GM19397 (cell line): ENCODE results near the gene F12.
"Not testable (repeated sequence)": the region's sequence is repeated elsewhere in the genome, so short reads cannot be mapped to it uniquely, and the experiment has no call there.

Experiments
- ATAC-seq: cut with Tn5 transposase; IDR thresholded peaks from one replicate; pipeline ENCODE4 v1.9.1; 2021; ENCODE audit warnings: mild to moderate bottlenecking, moderate library complexity; ENCODE audit not compliant: unreplicated experiment

F12 gene

DNA sequence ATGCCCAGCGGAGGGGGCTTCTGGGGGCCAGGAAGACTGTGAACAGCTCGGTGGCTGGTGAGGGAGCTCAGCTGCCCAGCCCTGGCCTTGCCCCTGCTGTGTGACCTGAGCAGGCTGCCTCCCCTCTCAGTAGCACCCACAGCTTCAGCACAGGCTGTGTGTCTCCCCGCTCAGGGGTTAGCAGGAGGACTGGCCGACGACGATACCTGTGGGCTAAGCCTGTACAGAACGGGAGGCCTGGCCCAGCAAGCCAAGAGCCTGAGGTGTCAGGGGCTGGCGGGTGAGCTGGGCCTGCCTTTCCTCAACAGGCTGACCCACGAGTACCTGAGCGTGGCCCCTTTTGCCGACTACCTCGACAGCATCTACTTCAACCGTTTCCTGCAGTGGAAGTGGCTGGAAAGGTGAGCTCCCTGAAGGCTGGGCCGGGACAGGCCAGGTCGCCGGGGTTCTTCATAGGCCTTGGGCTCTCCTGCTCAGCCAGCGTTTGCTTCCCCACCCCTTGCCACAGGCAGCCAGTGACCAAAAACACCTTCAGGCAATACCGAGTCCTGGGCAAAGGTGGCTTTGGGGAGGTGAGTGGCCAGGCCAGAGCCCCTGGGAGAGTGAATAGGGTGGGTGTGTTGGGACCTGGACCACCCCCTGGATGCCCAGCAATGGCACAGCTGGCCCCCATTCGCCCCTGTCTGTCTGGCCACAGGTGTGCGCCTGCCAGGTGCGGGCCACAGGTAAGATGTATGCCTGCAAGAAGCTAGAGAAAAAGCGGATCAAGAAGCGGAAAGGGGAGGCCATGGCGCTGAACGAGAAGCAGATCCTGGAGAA, 23.7 kb upstream of the F12 start:
- ATAC-seq: no peak

DNA sequence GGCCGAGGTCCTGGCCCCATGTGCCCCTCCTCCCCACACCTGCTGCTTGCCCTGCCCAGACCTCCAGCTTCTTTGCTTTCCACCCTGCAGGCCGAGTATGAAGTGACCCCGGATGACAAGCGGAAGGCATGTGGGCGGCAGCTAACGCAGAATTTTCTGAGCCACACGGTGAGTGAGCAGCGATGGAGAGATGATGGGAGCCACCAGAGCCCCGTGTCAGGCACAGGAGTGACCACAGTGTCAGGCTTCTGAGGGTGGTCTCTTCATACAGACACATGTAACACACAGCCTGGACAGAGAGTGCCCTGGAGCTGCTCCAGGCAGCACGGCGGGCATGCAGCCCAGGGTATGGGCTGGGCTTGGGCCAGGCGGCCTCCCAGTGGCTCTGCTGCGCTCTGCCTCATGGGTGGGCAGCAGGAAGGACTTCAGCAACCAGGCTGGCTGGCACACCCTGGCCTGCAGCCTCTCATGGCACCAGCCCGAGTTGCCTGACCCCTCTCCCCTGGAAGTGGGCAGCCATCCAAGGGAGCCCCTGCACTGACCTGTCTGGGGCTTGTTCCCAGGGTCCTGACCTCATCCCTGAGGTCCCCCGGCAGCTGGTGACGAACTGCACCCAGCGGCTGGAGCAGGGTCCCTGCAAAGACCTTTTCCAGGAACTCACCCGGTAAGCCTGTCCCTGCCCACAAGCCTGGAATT, 22.9 kb upstream of the F12 start:
- no peak for ATAC-seq

DNA sequence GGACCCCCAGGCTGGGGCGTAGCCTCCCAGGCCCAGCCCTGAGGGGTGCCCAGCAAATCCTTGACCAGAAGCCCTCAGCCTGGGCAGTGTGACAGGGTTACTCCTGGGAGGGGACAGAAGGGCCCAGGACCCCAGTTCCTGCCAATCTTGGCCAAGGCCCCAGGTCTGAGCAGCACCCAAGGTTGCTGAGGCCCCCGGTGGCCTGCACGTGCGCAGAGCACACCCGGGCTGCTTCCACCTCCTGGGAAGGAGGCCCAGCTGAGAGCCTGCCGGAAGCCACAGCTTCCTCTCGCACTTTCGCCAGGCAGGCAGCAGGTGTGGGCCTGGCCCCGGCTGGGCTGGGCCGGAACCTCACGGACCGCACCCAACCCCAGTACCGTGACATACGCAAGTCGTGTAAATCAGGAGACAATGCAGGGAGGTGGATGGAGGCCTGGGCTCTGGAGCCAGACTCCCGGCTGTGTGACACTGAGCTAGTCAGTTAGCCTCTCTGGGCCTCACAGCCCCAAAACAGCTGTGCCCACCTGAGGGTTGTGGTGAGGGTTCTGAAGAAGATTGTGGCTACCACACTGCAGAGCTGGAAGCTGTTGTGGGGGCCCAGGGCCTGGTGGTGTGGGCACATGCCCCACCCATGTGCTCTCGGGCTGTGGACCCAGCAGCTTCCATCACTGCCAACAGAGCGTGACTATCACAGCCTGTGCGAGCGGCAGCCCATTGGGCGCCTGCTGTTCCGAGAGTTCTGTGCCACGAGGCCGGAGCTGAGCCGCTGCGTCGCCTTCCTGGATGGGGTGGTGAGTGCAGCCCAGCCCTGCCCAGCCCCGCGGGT, 22.2 kb upstream of the F12 start:
- ATAC-seq: peak; percentile 45

DNA sequence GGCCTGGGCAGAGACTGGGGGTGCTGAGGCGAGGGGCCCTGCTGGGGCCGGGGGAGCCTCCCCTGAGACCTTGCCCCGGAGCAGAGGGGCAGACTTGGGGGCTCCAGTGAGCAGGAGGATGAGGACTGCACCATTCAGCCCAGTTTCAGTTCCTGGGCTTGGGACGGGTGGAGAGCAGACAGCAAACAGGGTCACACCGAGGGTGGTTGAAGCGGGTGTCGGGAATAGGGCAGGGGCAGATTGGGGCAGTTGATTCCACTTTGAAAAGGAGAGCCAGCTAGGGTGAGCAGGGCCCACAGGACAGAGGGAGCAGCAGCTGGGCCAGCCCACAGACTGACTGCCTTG, 21.6 kb upstream of the F12 start:
- ATAC-seq: no peak

DNA sequence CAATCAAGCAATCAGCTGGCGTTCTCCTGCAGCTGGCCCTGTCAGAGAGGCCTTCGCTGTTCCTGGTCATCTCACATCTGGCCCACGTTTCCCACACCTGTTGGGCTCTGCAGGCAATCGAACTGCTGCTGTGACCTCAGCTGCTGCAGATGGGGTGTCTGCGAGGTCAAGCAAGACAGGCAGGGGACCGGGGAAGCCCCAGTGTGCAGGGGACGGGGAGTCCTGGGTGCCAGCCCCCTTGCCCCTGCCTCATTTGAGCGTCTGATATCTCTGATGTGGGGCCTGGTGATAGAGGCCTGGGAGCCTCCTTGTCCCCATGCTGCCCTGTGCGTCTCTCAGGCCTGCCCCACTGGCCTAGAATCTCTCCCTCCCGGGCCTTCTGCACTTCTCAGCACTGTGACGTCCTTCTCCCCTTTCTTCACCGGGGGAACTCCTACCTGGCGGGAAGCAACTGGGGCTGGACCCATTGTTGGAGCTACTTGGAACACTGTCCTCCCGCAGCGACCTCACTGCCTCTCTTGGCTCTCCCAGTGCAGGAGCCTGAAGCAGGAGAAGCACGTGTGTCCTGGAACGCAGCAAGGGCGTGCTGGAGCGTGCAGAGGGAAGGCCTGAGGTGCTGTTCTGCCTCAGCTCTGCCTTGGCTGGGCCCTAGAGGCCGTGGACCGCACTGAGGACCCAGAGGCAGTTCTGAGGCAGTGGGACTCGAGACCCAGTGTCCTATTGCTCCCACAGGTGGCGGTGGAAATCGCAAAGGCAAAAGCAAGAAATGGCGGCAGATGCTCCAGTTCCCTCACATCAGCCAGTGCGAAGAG, 21.0 kb upstream of the F12 start:
- ATAC-seq: no peak

DNA sequence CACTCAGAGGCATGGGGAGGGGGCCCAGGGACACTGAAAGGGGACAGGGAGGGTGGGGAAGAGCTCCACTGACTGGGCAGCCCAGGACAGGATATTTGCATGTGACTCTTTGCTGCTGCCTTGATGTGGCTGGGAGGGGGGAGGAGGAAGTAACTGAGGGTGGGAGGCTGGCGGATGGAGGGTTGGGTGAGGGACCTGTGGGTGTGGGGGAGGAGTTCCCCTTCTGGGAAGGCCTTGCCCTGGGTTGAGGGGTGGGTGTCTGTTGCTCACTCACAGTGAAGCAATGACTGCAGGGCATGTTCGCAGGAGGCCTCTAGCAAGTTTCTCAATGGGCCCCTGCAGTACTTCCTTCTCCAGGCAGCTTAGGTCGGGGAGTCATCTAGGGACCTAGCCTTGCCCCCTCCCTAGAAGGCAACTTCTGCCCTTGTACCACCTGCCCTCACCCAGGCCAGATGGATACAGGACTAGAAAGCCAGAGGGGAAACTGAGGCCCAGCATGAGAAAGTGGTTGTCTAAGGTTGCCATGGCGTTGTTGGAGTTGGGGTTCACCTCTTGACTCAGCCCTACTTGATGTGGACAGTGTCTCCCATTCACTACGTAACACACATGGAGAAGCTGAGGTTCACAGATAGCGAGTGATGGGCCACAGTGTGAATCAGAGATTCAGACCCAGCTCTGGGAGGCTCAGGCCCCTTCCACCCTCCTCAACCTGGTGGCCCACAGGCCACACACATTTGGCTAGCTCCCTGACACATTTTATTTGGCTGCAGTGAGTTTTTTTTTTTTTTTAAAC, 20.1 kb upstream of the F12 start:
- no peak for ATAC-seq

DNA sequence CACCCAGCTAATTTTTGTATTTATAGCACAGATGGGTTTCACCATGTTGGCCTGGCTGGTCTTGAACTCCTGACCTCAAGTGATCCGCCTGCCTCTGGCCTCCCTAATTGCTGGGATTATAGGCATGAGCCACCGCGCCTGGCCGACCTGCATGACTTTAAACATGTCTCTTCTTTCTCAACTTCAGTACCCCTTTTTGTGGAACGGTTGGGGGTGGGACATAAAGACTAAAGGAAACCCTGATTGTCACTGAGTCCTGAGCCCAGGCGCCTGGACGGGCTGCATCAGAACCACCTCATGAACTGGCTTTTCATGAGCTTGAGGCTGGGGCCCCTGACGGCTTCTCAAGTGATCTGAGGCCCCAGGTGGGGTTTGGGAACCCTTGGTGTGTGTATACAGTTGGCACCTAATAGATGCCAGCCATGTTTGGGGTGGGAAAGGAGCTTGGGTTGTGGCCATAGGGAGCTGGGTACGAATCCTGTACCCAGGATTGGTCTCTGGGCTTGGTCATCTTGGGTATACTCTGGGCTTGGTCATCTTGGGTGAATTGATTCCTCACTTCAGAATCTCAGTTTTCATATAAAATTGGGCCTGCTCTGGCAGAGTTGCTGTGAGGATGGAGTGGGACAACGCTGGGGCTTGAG, 19.3 kb upstream of the F12 start:
- ATAC-seq: no peak

DNA sequence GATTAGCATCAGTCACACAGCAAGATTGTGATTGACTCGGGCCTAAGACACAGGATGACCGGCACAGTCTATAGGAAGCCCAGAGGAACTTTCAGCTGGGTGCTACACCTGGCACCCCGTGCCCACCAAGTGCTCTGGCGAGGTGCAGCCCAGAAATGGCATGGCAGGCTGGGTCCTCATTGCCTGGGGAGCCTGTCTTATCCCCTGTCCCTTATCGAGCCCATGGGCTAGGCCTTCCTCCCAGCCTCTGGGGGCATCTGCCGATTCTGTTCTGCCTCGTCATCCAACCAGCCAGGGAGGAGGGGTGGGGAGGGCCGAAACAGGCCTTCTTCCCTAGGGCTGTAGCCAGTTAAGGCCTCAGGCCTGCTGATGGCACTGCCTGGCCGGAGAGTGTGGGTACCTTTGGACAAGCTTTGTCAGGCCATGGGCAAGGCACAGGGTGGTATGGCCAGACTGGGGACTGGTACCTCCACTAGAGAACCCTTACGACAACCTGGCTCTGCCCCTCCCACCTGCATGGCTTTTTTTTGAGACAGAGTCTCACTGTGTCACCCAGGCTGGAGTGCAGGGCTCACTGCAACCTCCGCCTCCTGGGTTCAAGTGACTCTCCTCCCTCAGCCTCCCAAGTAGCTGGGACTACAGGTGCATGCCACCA, 18.7 kb upstream of the F12 start:
- no peak for ATAC-seq

DNA sequence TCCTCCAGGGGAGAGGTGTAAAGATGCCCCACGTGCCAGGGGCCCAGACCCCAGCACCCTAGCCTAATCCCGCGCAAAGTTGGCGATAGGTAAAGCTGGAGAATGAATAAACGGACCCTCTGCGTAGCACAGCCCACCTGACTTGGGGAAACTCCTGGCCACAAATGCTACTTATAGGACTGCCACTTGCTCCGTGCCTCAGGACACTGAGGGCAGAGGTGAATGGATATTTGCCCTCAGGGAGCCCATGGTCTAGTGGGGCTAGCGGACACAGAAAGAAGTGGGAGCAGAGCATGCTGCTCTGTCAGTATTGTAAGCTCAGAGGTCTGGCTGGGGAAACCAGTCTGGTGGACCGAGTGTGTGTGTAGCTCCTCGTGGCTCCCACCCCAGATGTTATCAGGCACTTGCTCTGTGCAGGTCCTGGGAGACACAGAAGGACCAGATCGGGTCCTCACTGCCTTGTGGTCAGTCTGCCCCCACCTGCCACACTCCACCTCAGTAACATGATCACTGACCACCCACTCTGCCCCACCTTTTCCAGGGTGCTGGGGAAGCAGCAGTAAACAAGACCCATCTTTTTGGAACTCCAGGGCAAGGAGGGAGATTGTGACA, 18.0 kb upstream of the F12 start:
- no peak for ATAC-seq

DNA sequence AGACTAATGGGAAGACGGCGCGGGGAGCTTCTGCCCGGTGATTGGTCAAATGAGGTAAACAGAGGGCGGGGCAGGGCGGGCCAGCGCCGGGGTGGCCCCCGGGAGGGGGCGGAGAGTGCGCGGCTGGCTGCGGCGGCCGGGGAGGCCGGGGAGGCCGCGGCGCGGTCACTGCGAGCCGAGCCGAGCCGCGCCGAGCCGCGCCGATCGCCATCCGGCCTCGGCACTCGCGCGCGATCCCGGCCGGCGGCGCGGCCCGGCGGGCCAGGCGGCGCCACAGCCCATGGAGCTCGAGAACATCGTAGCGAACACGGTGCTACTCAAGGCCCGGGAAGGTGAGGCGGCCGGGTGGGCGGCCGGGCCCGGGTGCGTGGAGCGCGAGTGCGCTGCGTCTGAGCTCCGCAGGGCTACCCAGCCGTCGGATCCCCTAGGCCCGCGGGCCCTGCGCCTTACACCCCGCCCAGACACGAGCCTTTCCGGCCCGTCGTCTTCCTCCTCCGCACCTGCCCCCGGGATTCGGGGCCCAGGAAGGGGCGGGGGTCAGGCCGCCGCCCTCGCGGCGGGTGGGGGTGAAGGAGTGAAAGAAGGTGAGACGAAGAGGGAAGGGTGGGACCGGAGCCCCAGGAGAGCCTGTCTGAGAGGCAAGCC, 17.3 kb upstream of the F12 start, which contains the start of gene GRK6:
GRK6 (plus strand) TSS at position 111 of the 645 bp plus-strand sequence; CDS start at position 281, 170 bp downstream.
- peak; percentile 54 for ATAC-seq

DNA sequence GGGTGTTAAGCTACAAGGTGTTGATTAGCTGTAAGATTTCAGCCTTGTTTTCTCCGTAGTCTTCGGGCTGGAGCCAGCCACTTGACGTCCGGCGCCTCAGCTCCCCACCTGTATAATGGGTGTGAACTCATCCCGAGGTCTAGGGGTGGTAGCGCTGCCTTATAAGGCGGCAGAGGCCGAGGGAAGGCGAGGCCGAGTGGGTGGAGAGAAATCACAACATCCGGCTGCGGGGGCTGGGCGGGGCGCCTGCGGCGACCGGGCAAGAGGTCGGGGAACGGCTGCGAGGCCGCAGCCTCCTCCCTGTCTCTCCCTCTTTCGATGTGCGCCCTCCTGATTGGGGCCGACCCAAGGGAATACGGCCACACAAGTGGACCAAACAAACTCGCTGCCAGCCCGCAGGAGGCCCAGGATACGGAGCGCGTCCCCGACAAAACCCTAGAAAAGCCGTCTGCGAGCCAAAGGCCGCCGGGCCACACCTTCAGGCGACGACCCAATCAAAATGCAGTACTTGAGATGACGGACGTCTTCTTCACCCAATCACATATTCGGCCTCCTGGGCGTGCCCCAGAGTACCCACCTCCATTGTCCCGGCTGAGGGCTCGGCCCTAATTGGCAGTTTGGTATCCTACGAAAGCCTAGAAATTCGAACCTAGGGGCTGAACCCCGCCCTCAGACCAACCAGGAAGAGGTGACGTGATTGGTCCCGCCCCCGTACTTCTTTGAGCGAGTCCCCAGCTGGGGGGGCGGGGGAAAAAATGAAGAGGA, 16.6 kb upstream of the F12 start:
- ATAC-seq: peak; percentile 72

DNA sequence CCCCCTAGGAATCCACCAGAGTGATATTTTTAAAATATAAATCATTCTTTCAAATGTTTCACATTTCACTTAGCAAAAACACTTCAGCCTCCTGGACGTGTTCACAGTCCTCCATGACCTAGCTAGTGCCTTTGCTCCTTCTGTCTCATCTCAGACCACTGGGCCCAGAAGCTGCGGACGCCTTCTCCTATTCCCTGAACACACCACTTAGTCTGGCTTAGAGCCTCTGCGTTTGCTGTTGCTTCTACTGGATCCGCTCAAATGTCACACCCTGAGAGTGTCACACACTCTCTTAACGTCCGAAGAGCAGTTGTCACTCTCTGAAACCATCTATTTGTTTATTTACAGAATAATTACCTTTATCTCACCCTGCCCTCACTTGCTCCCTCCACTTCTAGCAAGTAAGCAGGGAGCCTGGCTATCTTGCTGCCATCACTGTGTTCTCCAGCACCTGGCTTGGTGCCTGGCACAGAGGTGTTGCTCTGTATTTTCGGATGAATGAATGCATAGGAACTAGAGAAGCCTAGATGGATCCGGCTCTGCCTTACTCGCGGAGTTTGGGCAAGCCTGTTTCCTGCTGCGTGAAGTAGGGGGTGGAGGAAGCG, 15.9 kb upstream of the F12 start:
- ATAC-seq: no peak

DNA sequence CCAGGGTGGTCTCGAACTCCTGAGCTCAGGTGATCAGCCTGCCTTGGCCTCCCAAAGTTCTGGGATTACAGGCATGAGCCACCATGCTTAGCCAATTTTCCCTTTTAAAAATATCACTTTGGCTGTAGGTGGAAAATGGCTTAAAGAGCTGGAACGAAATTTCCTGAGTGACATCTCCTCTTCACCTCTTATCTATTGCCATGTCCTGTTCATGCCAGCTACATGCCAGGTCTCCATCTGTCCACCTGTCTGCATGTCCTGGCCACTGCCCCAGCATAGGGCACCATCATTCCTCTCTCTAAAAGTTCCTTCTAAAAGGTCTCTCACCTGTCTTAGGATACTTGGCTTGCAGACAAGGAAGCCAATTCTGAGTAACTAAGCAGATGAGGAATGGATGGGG, 14.3 kb upstream of the F12 start:
- ATAC-seq: no peak

DNA sequence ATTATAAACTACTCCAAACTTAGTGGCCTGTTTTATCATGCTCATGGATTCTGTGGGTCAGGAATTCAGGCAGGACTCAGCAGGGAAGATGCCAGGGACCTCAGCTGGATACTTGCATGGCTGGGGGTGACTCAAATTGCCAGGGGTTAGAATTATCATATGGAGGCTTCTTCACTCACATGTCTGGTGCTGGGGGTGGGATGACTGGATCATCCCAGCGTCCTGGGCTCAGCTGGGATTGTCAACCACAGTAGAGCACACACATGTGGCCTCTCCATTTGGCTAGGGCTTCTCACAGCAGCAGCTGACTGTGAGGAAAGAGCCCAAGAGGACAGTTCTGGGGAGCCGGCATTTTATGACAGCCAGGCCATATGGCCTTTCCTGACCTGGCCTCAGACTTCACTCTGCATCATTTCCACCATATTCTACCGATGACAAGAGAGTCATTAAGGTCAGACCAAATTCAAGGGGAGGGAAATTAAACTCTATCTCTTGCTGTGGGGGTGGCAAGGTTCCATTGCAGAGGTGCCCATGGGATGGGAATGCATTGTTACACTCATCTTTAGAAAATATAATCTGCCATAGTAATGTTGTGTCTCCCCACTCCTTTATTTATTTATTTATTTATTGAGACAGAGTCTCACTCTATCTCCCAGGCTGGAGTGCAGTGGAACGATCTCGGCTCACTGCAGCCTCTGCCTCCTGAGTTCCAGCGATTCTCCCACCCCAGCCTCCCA, 11.9 kb upstream of the F12 start:
- no peak for ATAC-seq

DNA sequence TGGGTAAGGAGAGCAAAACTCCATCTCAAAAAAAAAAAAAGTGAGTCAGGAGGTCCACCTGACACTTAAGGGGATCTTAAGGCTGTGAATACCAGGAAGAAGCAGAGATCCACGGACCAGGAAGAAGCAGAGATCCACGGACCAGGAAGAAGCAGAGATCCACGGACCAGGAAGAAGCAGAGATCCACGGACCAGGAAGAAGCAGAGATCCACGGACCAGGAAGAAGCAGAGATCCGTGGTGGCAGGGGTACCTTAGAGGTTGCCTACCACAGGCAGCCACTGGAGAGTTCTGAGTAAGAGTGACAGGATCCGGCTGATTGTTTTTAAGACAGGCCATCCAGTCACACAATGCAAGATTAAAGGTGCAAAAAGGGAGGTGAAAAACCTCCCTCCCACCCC, 11.1 kb upstream of the F12 start:
- not testable (repeated sequence) for ATAC-seq

DNA sequence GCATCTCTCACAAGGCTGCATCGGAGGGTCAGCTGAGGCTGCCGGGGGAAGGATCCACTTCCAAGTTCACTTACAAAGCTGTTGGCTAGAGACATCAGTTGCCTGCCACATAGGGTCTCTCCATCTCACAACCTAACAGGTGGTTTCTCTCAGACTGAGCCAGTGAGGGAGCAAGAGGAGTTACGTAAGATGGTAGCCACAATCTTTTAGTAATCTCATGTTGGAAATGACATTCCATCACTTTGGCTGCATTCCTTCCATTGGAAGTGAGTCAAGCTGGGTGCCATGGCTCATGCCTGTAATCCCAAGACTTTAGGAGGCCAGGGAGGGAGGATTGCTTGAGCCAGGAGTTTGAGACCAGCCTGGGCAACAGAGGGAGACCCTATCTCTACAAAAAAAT, 9.7 kb upstream of the F12 start:
- no peak for ATAC-seq
